Activated CD4-positive, alpha-beta T cell treated with anti-CD3 and anti-CD28 coated beads, Interleukin-2, Interleukin-6, amounts not matched to agents 100 ng/mL and 50 ng/mL, durations not matched to agents 16 hours and 8 hours (primary cell): Measurements from ENCODE around the gene UNC79.

Source experiments
- DNase-seq: peaks from one replicate; pipeline ENCODE4 v3.0.0-alpha.2; 2020

The UNC79 gene

GRCh38 chr14:93675651-93676050 lies 244.9 kb downstream of the UNC79 start:
- no peak for DNase-seq

DNA sequence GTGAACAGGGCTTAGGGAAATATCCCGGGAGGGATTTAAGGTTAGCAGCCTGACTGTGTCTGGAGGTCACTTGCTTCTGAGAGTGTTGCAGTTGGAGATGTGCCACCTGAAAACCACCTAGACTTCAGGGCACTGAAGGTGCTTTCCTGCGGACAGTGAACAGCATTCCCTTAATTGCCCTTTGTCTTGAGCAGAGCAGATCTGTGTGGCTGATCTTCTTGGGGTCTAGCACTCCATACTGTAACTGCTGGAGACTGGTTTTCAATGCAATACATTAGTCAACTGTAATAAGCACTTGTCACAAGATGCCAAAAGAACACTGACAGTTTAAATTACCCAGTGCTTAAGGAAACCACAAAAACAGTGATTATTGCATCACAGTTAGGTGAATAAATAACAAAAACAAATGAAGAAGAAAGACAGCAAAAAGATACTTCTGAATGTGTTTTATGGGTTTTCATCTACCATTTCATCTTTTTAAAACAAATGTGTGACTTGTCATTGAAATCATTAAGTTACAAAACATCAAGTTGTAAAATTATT lies 245.7 kb downstream of the UNC79 start:
- DNase-seq = no peak

GRCh38 chr14:93682459-93682858 lies 251.7 kb downstream of the UNC79 start:
- DNase-seq = no peak

DNA sequence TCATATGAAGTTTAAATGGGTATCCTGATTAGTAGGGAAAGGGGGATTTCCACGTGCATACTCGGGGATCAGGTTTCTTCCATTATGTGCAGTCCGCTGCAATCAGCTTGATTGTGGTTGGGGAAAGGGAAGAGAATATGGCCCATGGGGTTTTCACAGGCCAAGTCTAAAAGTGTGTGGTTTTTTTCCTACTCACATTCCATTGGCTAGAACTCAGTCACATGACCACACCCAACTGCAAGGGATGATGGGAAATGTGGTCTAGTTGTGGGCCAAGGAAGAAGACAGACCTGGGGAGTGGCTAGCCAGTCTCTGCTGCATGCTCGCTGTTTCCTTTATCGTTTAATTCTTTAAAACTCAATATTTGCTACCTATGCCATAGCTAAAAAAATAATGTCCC lies 252.5 kb downstream of the UNC79 start:
- peak; percentile 5 for DNase-seq

DNA sequence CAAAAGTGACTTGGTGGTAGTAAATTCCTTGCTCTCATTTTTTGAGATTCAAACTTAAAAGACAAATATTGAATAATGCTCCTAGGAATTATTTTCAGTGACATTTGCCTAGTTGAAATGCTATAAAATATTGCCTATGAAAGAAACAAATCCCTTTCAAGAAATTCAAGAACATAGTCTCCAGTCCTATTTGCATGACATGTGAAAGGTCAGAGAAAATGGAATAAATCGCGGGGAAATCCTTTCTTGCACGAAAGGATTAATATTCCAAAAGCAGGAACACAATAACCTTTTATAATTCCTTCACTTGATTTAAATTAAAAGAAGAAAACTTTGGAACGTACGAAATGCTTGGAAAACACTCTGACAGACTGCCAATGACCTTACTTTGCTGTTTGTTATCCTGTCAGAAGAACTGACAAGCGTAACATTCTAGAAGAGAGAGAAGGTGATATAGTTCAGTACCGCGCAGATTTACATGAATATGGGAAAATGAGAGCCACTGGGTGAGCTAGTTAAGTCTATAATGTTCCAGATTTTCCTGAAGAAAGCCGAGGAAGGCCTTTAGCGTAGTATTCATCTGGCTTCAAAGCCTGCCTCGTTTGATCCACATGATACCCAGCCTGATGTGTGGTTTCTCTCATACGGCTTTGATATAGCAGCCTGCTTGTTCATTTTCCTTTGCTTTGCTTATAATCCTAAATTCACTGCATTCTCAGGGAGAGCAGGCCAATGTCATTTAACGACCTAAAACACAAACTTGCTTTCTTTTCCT lies 254.6 kb downstream of the UNC79 start:
- no peak for DNase-seq

- DNase-seq = no peak
Observed at GRCh38 chr14:93686268-93686667, 255.5 kb downstream of the UNC79 start.

- DNase-seq = no peak
Observed at GRCh38 chr14:93688239-93688666, 257.5 kb downstream of the UNC79 start.

DNA sequence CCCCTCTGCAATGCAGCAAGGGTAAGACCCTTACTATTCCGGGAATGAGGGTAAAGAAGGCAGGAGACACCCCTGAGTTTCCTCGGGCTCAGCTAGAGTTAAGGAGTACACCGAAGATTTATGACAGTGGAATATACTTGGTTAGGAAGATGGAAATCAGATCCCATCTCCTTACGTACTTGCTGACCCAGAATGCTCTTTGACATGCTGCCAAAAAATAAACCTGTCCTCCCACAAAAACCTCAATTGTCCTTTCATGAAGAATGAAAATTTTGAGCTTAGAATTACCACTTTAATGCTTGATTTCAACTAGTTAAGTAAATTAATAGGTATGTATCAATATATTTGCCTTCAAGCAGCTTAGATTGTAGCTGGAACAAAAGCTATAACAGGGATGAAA lies 258.1 kb downstream of the UNC79 start:
- no peak for DNase-seq

DNA sequence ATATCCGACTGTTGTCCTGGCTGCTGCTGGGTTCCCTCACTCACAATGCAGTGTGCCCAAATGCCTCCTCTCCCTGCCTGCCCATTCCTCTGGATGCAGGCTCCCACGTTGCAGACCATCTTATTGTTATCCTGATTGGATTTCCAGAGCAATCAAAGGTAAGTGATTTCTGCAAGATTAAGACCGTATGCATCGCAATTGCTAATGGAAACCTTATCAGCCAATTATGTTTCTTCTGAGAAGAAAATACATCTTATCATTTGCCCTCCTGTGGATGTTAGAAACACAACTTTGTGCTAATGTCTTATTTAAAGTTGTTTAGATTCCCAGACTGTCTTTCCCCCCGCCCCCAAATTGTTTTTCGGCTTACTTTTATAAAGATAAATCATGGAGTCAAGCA lies 259.4 kb downstream of the UNC79 start:
- no peak for DNase-seq

DNA sequence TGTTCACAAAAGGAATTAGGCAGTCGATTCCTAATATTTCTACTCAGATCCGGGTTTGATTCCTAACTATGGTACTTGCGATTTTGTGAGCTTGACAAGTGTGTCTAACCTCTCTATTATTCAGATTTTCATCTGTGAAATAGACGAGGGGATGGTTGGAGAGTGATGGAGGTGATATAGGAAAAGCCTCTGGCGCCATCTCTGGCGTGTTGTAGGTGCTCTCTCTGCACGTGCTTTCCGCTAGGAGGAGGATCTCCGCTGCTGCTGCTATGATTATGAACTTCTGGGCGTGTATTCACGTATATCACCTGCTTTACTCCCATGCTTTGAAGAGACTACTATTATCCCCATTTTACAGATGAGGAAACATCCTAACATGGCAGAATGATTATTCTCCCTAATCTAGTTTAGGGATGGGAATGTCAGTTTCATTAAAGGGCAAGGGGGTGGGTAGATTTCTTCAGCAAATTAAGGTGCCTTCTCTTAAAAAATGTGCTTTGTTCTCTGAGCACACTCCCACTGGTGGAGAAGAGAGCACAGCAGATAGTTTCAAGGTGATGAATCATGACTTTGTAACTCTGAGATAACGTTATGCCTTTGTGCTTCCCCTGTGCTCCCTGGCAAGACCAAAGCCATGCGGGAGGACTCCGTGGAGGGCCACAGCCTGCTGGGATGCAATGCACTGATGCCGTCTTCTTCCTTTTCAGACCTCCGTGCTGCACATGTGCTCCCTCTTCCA lies 260.5 kb downstream of the UNC79 start:
- no peak for DNase-seq

DNA sequence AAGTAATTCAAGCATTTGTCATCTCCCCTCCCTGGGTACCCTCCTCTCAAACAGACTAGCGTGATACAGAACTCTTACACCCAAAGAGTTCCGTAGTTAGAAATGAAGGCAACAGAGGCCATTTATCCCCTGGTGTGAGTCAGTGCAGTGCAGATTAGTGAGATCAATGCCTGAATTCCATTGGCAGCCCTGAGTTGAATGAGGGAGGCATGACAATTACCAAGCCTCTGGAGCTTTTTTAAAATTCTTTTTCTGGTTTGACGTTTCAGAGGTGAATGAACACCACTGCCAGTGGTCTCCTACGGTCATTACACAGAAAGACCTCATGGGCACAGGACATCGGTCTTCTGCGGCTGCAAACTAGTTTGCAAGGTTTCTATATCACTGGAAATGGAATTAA lies 263.2 kb downstream of the UNC79 start:
- DNase-seq = no peak

- DNase-seq = no peak
Observed at GRCh38 chr14:93700928-93701327, 270.2 kb downstream of the UNC79 start.

GRCh38 chr14:93701562-93701961 lies 270.8 kb downstream of the UNC79 start:
- DNase-seq = no peak

DNA sequence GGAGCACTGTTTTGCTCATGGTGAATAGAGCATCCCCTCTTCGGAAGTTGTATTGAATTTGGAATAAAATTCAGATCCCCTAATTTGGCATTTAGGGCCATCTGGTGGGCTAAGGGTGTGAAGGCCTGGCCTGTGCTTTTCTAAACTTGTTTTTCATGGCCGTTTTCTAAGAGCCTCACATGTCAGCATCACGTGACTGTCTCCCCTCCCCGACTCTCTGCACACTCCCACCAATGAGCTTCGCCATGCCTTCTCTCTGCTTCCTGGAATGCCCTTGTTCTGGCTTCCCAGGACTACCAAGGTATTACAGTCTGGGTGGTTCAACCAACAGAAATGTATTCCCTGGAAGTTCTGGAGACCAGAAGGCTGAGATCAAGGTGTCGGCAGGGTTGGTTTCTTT lies 272.2 kb downstream of the UNC79 start:
- DNase-seq = no peak

DNA sequence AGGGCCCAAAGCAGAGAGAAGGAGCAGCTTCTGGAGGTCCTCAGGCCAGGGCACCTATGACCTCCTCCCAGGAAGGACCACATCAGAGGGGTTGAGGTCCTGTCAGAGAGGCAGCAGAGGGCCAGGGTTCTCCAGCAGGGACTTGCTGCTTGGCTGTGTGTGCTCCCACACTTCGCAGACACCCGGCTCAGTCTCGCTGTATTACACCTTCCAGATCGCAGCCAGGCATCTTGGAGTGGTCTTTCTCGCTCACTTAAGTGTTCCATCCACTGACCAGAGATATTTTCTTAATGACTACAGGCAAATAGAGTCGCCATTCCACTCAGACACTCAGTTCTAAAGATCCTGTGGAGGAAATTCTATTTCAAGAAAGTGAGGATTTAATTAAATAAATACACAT lies 273.2 kb downstream of the UNC79 start:
- DNase-seq = no peak

DNA sequence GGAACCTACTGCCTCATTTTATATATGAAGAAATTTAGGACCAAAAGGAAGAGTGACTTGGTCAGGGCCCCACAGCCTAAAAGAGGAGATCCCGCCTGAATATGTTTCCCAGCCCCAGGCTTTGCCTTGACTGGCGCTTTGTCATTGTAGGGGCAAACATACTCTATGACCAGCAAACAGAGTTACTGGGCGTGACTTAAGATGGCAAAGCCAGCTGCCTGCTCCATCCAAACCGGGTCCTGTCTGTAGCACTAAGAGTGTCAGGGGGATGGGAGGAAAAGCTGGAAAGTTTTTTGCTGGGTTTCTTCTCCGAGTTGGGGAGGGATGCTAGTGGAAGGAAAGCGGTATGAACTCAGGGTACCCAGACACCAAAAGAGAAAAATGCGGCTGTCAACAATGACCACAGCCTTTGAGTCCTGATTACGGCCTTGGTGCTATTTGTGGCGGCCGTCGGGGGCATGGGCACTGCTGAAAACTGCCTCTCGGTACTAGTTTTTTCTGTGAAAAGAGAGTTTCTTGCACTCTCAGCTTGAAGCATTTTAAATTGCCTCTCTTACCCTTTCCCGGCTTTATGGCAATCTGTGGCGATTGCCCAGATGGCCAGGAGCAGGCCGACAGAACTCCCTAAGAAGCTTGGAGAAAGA lies 274.9 kb downstream of the UNC79 start:
- DNase-seq = no peak

DNA sequence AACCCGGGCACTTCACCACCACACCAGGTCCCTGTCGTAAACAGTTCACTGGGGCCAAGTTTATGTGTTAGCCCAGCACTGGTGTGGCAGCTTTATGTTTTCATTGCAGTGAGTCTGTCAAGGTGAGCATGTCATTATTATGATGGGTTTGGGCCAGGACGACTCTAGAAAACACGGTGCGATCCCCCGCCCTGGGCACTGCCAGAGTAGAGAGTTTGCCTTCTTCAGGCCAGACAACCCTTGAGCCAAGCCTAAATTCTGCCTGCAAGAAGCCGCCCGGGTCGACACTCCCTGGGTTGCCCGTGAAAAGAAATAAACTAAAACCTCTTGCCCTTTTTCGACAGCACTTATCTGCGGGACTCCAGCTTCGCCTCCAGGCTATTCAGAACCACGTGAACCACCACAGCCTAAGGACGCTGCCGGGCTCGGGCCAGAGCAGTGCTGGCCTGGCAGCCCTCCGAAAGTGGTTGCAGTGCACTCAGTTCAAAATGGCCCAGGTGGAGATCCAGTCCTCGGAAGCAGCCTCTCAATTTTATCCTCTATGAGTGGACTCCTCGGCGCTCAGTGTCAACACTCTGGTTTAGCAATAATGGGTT lies 275.7 kb downstream of the UNC79 start:
- DNase-seq = no peak

DNA sequence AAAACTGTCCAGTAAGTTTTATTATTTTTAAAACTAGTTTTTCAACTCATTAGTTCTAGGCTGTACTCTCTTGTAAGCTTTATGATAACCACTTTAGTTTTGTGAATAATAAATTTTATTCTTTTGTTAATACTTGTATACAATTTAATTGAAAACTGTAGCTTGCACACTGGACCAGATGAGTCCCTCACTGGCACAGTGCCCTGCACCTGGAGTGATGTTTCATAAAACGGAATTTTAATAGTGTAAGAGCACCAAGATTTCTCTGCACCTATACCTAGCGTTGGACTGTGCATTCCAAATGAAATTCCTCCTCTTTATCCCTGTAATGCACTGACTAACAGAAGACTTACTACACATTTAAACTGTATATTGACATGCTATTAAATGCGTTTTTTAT lies 276.7 kb downstream of the UNC79 start:
- DNase-seq = no peak

GRCh38 chr14:93708311-93708734 lies 277.6 kb downstream of the UNC79 start:
- DNase-seq = no peak

- DNase-seq = no peak
Observed at GRCh38 chr14:93708800-93709199, 278.1 kb downstream of the UNC79 start.

GRCh38 chr14:93709249-93709648 lies 278.5 kb downstream of the UNC79 start:
- DNase-seq = no peak

DNA sequence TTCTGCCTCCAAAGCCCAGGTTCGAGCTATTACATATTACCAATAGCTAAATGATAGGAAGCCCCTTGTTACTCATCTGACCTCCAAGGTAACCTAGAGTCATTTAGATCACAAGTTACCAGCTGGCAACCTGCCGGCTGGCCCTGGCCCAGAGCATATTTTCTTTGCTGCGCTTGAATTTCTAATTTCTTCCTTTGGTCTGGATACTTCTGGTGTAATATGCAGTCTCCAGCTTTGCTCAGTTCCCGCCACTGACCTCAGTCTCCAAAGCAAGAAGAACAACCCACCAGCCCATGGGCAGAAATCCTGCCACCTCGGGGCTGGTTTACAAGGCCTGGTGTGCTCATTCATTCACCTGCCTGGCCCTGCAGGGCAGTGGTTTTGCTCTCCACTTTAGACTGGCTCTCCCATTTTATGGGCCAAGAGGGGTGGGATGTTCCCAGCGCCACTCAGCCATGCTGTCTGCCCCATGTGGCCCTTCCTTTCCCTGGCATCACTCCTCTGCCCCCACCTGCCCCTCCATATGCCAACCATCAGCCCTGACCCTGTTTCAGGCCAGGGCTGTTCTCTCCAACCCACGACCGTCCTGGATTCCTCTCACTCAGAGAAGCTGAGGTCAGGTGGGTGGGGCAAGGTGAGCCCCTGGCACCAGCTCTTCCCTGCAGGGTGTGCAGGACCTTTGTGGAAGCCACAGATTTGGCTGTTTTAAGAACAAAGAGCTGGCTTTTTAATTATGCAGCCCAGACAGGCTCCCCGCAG lies 281.5 kb downstream of the UNC79 start:
- no peak for DNase-seq
